ENCODE data around the gene ERGIC1. TPM values are rescaled to one million over a fixed set of nuclear protein-coding genes. Genes with fewer than 3 reads are reported as not detected.
"Not testable (repeated sequence)": the region's sequence is repeated elsewhere in the genome, so short reads cannot be mapped to it uniquely, and the experiment has no call there.

Gene ERGIC1
- total RNA-seq, 1 experiment from 2014 or later = 77.0 TPM

DNA sequence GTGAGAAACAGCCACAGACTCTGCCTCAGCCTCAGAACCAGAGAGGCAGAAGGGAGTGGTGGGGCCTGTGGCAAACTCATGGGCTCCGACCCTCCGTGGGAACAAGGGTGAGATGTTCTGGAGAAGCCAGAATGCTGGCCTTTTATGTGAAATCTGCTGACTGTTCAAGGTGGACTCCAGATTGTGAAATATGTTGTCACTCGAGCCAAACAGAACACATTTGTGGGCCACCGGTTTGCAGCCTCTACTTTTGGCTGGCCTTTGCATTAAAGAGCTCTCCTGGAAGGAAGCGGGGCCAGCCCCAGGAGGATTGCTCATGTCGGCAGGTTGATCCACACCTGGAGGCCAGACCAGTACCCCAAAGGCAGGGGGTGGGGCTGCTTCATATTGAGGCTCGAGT lies 62.4 kb downstream of the ERGIC1 start:
- Histone ChIP-seq H3K14ac (ENCODE audit: insufficient read depth, low read length) (no peak overlapping the region), H2BK12ac (ENCODE audit: insufficient read length, low read depth, low read length) (no peak overlapping the region), H3T11ph (ENCODE audit: low read length) (no peak overlapping the region), H2BK120ac (ENCODE audit: low read depth, low read length, poor library complexity, severe bottlenecking) (no peak overlapping the region), H3K23ac (ENCODE audit: insufficient read length, low read depth, low read length) (no peak overlapping the region), H3K27ac (ENCODE audit: insufficient read length, low read depth, low read length) (no peak overlapping the region), H3K27me3 (ENCODE audit: insufficient read depth, low read length) (no peaks in the 10 kb centered on the region), H3K79me1 (ENCODE audit: insufficient read depth, low read depth, low read length, poor library complexity, severe bottlenecking) (no peaks in the 10 kb centered on the region), H3K9me3 (ENCODE audit: control insufficient read depth, low read depth, low read length) (no peaks in the 10 kb centered on the region), H3K4me1 (ENCODE audit: insufficient read depth, low read length) (no peaks in the 10 kb centered on the region), H3K4ac (ENCODE audit: low read depth, low read length) (no peak overlapping the region), H4K8ac (replicated peaks; ENCODE audit: insufficient read length, low read depth, low read length) (no peak overlapping the region), H2BK20ac (ENCODE audit: low read depth, low read length, poor library complexity, severe bottlenecking) (no peak overlapping the region), H4K91ac (ENCODE audit: insufficient read length, low read depth, low read length) (no peak overlapping the region), H3K23me2 (ENCODE audit: insufficient read length, low read depth, low read length, poor library complexity, severe bottlenecking) (no peaks in the 10 kb centered on the region), H2AFZ (ENCODE audit: low read length) (no peak overlapping the region), H4K5ac (ENCODE audit: insufficient read length, low read depth, low read length) (no peak overlapping the region), H3K18ac (ENCODE audit: insufficient read length, low read depth, low read length) (no peak overlapping the region), H3K9ac (ENCODE audit: extremely low read depth, insufficient read length, low read length) (no peak overlapping the region), H3K56ac (ENCODE audit: insufficient read length, low read depth, low read length) (no peak overlapping the region), H3K79me2 (ENCODE audit: insufficient read depth, low read length) (no peaks in the 10 kb centered on the region), H2BK15ac (ENCODE audit: low read depth, low read length) (no peak overlapping the region), H2BK5ac (ENCODE audit: insufficient read length, low read length) (no peak overlapping the region), H2AK5ac (ENCODE audit: insufficient read length, low read length) (no peak overlapping the region), H4K20me1 (ENCODE audit: control insufficient read depth, insufficient read depth, insufficient read length) (no peaks in the 10 kb centered on the region), H3K4me2 (ENCODE audit: insufficient read depth, insufficient read length, low read length) (no peak overlapping the region)
- no peak for DNase-seq
- Mint-ChIP-seq H3K4me3 (no peak overlapping the region), H3K4me1 (no peaks in the 10 kb centered on the region), H3K9me3 (no peaks in the 10 kb centered on the region), H3K27me3 (ENCODE audit: low read depth) (no peaks in the 10 kb centered on the region), H3K36me3 (ENCODE audit: insufficient read depth in 1 of 3, low read depth in 3 of 3) (peaks cover 11 to 59% (median 41%) of the 10 kb centered on the region in 3 experiments; a peak in 6 of 7 replicates), H3K27ac (peak overlapping the region in 1 of 3 experiments; percentile 68; a peak in 1 of 7 replicates)
- no peak for TF ChIP-seq CTCF (conservative IDR thresholded peaks at IDR 0.05)
- WGBS (ENCODE audit: extremely low coverage, insufficient read length, low lambda C conversion rate) = no CpG with 5 or more reads among the region's 7 CpGs

GRCh38 chr5:172897067-172897466 lies 63.0 kb downstream of the ERGIC1 start:
- H2BK12ac ChIP-seq (ENCODE audit: insufficient read length, low read depth, low read length); H3K18ac ChIP-seq (ENCODE audit: insufficient read length, low read depth, low read length); H3K56ac ChIP-seq (ENCODE audit: insufficient read length, low read depth, low read length); H2BK5ac ChIP-seq (ENCODE audit: insufficient read length, low read length); H2BK15ac ChIP-seq (ENCODE audit: low read depth, low read length); H3K9me3 Mint-ChIP-seq; H3K23me2 ChIP-seq (ENCODE audit: insufficient read length, low read depth, low read length, poor library complexity, severe bottlenecking); H3K79me1 ChIP-seq (ENCODE audit: insufficient read depth, low read depth, low read length, poor library complexity, severe bottlenecking); H3K4me2 ChIP-seq (ENCODE audit: insufficient read depth, insufficient read length, low read length); H3K4me3 Mint-ChIP-seq; H4K8ac ChIP-seq (replicated peaks; ENCODE audit: insufficient read length, low read depth, low read length); H2AK5ac ChIP-seq (ENCODE audit: insufficient read length, low read length); H3K4me1 Mint-ChIP-seq; H2BK120ac ChIP-seq (ENCODE audit: low read depth, low read length, poor library complexity, severe bottlenecking); H3K23ac ChIP-seq (ENCODE audit: insufficient read length, low read depth, low read length); H3K4me1 ChIP-seq (ENCODE audit: insufficient read depth, low read length); H3K9ac ChIP-seq (ENCODE audit: extremely low read depth, insufficient read length, low read length); H3T11ph ChIP-seq (ENCODE audit: low read length); H3K14ac ChIP-seq (ENCODE audit: insufficient read depth, low read length); H4K20me1 ChIP-seq (ENCODE audit: control insufficient read depth, insufficient read depth, insufficient read length); H2BK20ac ChIP-seq (ENCODE audit: low read depth, low read length, poor library complexity, severe bottlenecking); H4K5ac ChIP-seq (ENCODE audit: insufficient read length, low read depth, low read length); H3K9me3 ChIP-seq (ENCODE audit: control insufficient read depth, low read depth, low read length); H3K27ac ChIP-seq (ENCODE audit: insufficient read length, low read depth, low read length); H2AFZ ChIP-seq (ENCODE audit: low read length); DNase-seq; H3K27me3 ChIP-seq (ENCODE audit: insufficient read depth, low read length); H4K91ac ChIP-seq (ENCODE audit: insufficient read length, low read depth, low read length); H3K4ac ChIP-seq (ENCODE audit: low read depth, low read length); H3K27me3 Mint-ChIP-seq (ENCODE audit: low read depth); H3K79me2 ChIP-seq (ENCODE audit: insufficient read depth, low read length): not testable (repeated sequence)
- no CpG with 5 or more reads among the region's 7 CpGs for WGBS (ENCODE audit: extremely low coverage, insufficient read length, low lambda C conversion rate)
- Mint-ChIP-seq H3K27ac (peak overlapping the region in 1 of 3 experiments; percentile 65; a peak in 1 of 7 replicates), H3K36me3 (ENCODE audit: insufficient read depth in 1 of 3, low read depth in 3 of 3) (peaks cover 9 to 55% (median 37%) of the 10 kb centered on the region in 3 experiments; a peak in 6 of 7 replicates)

All from H9 (cell line).